Upper lobe of left lung (tissue), 6 donors: ENCODE data around the gene FOLR3. TPM values are rescaled to one million over a fixed set of nuclear protein-coding genes. Genes with fewer than 3 reads are reported as not detected.
A peak's percentile ranks its signal among the peaks of the same experiment; 100 is the strongest.
"Not testable (repeated sequence)": the region's sequence is repeated elsewhere in the genome, so short reads cannot be mapped to it uniquely, and the experiment has no call there.

Experiments used
- ATAC-seq, 2 donors: fragments of 200-7000 bp; cut with Tn5 transposase; one replicate each; pipeline ENCODE4 v1.9.1; 2022; ENCODE audit warnings: mild to moderate bottlenecking in 2 of 2, moderate library complexity in 2 of 2; ENCODE audit not compliant: low FRiP score in 2 of 2
- DNase-seq, 2 donors: peaks; one replicate each; pipeline ENCODE4 v3.0.0-alpha.2; 2019 to 2020
- H3K27ac ChIP-seq, 4 donors: fragments of 200-600 bp; sonication (generic); one replicate each; pipeline ENCODE4 v1.5.1; 2016 to 2019
- H3K27me3 ChIP-seq, 4 donors: fragments of 200-600 bp; sonication (generic); one replicate each; pipeline ENCODE4 v1.5.1; 2017 to 2019
- H3K36me3 ChIP-seq, 4 donors: fragments of 200-600 bp; sonication (generic); one replicate each; pipeline ENCODE4 v1.5.1; 2016 to 2019
- H3K4me1 ChIP-seq, 4 donors: fragments of 200-600 bp; sonication (generic); one replicate each; pipeline ENCODE4 v1.5.1; 2018 to 2019
- H3K4me3 ChIP-seq, 4 donors: fragments of 200-600 bp; sonication (generic); one replicate each; pipeline ENCODE4 v1.5.1; 2017 to 2019; ENCODE audit warnings: mild to moderate bottlenecking in 2 of 4, moderate library complexity in 1 of 4
- H3K9me3 ChIP-seq, 4 donors: fragments of 200-600 bp; sonication (generic); one replicate each; pipeline ENCODE4 v1.5.1; 2018 to 2019
- EP300 ChIP-seq, 4 donors: sonication (generic); formaldehyde crosslinking; IDR thresholded peaks; one replicate each; pipeline ENCODE4 v1.5.1; 2017; ENCODE audit warnings: antibody characterized with exemption in 4 of 4, control low read depth in 2 of 4
- POLR2A ChIP-seq, 4 donors: fragments of 450-650 bp; IDR thresholded peaks; one replicate each; pipeline ENCODE4 v1.5.1; 2016 to 2017; ENCODE audit warnings: antibody characterized with exemption in 4 of 4, mild to moderate bottlenecking in 2 of 4
- POLR2AphosphoS5 ChIP-seq, 2 donors: sonication (generic); formaldehyde crosslinking; IDR thresholded peaks; one replicate each; pipeline ENCODE4 v1.5.1; 2017; ENCODE audit warnings: antibody characterized with exemption in 2 of 2
- WGBS, 2 donors: methylation state at CpG; one replicate each; pipeline ENCODE4 v1.1.5; 2017 to 2018; 5-methylcytosine and 5-hydroxymethylcytosine counted together
- total RNA-seq, 6 donors: library from RNA; depleted of rRNA in 4 of 6; stranded (reverse); fragments of >200 nt in 4 of 6; gene quantifications; one replicate each; pipeline versions ENCODE4 v1.1.0 to v1.2.1, GENCODE V29; 2016 to 2021
- TF ChIP-seq, protein P1 (sequence below), 6 experiments: fragments of 450-650 bp in 4 of 6; fragments of 200-600 bp in 2 of 6; sonication (generic) in 2 of 6; IDR thresholded peaks; one replicate each; pipeline ENCODE4 v1.5.1; 2016 to 2019; ENCODE audit warnings: antibody characterized with exemption in 6 of 6
- donor health status: DM: no; HTN: no; CAD: no; lungs with moderate emphysema.
- donor health status: DM: no; HTN: yes; CAD: no; lungs with severe emphysema.

FOLR3 gene
- total RNA-seq, 6 donors from 2014 or later, result 1.4 to 69.7 (median 9.5) TPM; not detected in 2

DNA sequence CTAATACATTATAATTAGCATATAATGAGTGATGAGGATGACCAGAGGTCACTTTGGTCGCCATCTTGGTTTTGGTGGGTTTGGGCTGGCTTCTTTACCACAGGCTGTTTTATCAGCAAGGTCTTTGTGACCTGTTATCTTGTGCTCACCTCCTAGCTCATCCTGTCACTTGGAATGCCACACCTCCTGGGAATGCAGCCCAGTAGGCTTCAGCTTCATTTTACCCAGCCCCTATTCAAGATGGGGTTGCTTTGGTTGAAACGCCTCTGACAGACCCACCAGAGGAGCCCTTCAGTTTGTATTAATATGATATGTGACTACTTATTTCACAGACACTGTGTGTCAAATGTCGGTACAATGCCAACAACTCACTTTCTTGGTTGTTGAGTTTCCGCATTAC is 20.2 kb downstream of the FOLR3 start:
- H3K27ac ChIP-seq, result no peak overlapping the region
- H3K27me3 ChIP-seq, result no peaks in the 10 kb centered on the region
- no peaks in the 10 kb centered on the region for H3K9me3 ChIP-seq
- H3K4me3 ChIP-seq, result no peak overlapping the region
- no peaks in the 10 kb centered on the region for H3K4me1 ChIP-seq
- no peaks in the 10 kb centered on the region for H3K36me3 ChIP-seq
- DNase-seq (no peak), ATAC-seq (no peak)
- 90 to 91% methylated on average over 4 of the region's 4 CpGs for WGBS, 2 donors
- TF ChIP-seq POLR2A (IDR thresholded peaks at IDR 0.05) (no peak), EP300 (IDR thresholded peaks at IDR 0.05) (no peak)
- TF ChIP-seq, protein P1, sequence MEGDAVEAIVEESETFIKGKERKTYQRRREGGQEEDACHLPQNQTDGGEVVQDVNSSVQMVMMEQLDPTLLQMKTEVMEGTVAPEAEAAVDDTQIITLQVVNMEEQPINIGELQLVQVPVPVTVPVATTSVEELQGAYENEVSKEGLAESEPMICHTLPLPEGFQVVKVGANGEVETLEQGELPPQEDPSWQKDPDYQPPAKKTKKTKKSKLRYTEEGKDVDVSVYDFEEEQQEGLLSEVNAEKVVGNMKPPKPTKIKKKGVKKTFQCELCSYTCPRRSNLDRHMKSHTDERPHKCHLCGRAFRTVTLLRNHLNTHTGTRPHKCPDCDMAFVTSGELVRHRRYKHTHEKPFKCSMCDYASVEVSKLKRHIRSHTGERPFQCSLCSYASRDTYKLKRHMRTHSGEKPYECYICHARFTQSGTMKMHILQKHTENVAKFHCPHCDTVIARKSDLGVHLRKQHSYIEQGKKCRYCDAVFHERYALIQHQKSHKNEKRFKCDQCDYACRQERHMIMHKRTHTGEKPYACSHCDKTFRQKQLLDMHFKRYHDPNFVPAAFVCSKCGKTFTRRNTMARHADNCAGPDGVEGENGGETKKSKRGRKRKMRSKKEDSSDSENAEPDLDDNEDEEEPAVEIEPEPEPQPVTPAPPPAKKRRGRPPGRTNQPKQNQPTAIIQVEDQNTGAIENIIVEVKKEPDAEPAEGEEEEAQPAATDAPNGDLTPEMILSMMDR (IDR thresholded peaks at IDR 0.05), result no peak

DNA sequence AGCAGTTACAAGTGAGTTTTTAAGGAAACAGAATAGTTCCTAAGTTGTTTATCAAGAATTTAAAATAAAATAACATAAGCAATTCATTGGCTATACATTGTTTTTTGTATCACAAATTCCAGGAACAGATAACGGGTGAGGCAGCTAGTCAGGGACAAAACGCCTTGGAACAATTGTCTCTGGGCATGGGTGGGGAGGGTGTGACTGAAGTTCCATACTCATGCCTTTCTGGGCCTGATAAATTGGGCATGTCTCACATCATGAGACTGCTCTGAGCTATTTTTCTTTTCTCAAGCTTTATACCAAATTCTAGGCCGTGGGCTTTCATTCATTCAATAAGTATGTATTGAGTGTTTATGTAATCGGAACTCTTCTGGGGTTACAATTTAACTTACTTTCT is 21.6 kb downstream of the FOLR3 start:
- ATAC-seq, result no peak
- no peaks in the 10 kb centered on the region for H3K9me3 ChIP-seq
- no peak overlapping the region for H3K27ac ChIP-seq
- 67 to 74% methylated on average over 4 of the region's 4 CpGs for WGBS, 2 donors
- no peaks in the 10 kb centered on the region for H3K27me3 ChIP-seq
- H3K36me3 ChIP-seq, result no peaks in the 10 kb centered on the region
- TF ChIP-seq EP300 (IDR thresholded peaks at IDR 0.05) (no peak), POLR2A (IDR thresholded peaks at IDR 0.05) (no peak), POLR2AphosphoS5 (IDR thresholded peaks at IDR 0.05) (no peak)
- TF ChIP-seq, protein P1 (IDR thresholded peaks at IDR 0.05), result no peak
- no peak for DNase-seq
- no peak overlapping the region for H3K4me3 ChIP-seq
- no peaks in the 10 kb centered on the region for H3K4me1 ChIP-seq

DNA sequence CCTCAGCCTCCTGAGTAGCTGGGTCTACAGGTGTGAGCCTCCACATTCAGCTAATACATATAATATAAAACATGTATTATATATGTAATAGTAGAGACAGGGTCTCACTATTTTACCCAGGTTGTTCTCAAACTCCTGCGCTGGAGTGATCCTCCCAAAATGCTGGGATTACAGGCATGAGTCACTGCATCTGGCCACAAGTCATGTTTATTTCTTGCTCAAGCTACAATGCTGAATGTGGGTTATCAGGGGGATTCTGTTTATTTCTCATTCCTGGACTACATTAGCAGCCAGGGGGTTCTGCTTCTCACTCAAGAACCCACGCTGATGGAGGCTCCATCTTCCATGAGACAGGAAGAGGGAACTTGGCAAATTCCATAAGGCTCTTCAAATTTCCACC is 24.8 kb downstream of the FOLR3 start:
- DNase-seq (no peak), ATAC-seq (no peak)
- whole genome bisulfite sequencing, 2 donors, result 87 to 88% methylated on average over 2 of the region's 2 CpGs
- Histone ChIP-seq H3K4me3 (no peak overlapping the region), H3K27ac (no peak overlapping the region), H3K27me3 (no peaks in the 10 kb centered on the region), H3K4me1 (peaks cover 0 to 3% (median 0%) of the 10 kb centered on the region in 4 donors), H3K9me3 (no peaks in the 10 kb centered on the region), H3K36me3 (no peaks in the 10 kb centered on the region)
- TF ChIP-seq EP300 (IDR thresholded peaks at IDR 0.05) (no peak), POLR2AphosphoS5 (IDR thresholded peaks at IDR 0.05) (no peak), POLR2A (IDR thresholded peaks at IDR 0.05) (no peak)
- TF ChIP-seq, protein P1 (IDR thresholded peaks at IDR 0.05), result no peak

DNA sequence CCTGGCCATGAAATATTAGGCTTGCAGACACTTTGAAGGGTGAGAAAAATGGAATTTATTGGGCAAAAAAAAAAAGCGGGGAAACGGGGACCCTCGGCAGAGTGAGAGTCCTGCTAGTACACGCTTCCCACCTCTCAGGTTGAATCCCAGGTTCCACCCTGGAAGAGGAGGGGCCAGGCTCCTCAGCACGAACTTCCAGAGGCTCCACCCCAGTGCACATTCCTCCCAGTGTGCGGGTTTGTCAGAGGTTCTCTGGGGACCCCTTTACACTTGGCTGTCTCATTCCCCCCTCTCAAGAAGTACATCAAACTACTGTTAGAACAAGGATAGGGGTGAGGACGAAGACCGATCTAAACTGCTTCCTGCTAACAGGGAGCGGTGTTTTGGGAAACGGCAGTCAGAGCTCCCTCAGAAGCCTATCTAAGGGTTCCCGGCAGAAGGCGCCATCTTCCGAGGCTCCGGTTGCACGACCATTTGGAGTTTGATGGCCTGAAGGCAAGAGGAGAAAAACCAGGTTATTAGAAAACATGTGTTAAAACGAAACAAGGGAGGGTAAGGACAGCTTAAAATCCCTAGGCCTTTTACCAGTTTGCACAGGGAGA is 27.5 kb downstream of the FOLR3 start:
- Histone ChIP-seq H3K36me3 (no peaks in the 10 kb centered on the region), H3K27ac (no peak overlapping the region), H3K4me1 (peaks cover 0 to 3% (median 0%) of the 10 kb centered on the region in 4 donors), H3K27me3 (no peaks in the 10 kb centered on the region), H3K9me3 (no peaks in the 10 kb centered on the region), H3K4me3 (no peak overlapping the region)
- TF ChIP-seq POLR2A (IDR thresholded peaks at IDR 0.05) (no peak), EP300 (IDR thresholded peaks at IDR 0.05) (no peak)
- TF ChIP-seq, protein P1 (IDR thresholded peaks at IDR 0.05), result no peak
- 79 to 81% methylated on average over 16 of the region's 16 CpGs for WGBS, 2 donors
- ATAC-seq, result no peak
- DNase-seq, result no peak

DNA sequence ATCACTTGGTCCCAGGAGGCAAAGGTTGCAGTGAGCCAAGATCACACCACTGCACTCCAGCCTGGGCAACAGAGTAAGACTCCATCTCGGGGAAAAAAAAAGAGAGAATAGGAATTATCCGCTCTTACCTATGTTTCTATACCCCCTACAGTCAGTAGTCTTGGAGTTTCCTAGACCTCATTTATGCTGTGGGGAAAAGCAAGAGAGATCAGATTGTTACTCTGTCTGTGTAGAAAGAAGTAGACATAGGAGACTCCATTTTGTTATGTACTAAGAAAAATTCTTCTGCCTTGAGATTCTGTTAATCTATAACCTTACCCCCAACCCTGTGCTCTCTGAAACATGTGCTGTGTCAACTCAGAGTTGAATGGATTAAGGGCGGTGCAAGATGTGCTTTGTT is 28.7 kb downstream of the FOLR3 start:
- not testable (repeated sequence) for DNase-seq, H3K4me3 ChIP-seq, H3K27me3 ChIP-seq, H3K9me3 ChIP-seq, H3K4me1 ChIP-seq, H3K36me3 ChIP-seq, H3K27ac ChIP-seq, ATAC-seq
- WGBS, 2 donors, result 50 to 96% methylated on average over 2 of the region's 3 CpGs

DNA sequence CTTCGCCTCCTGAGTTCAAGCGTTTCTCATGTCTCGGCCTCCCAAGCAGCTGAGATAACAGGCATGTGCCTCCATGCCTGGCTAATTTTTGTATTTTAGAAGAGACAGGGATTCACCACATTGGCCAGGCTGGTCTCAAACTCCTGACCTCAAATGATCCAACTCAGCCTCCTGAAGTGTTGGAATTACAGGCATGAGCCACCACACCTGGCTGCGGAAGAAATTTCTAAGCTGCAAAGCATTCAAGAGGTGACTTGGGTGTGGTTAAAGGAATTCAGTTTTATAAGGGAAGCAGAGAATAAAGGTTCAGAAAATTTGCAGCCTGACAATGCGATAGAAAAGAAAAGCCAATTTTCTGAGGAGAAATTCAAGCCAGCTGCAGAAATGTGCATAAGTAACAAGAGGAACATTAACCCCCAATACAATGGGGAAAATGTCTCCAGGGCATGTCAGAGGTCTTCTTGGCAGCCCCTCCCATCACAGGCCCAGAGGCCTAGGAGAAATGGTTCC is 33.6 kb downstream of the FOLR3 start:
- WGBS, 2 donors, result 86 to 94% methylated on average over 5 of the region's 5 CpGs
- not testable (repeated sequence) for ATAC-seq, DNase-seq, H3K4me1 ChIP-seq, H3K27me3 ChIP-seq, H3K36me3 ChIP-seq, H3K4me3 ChIP-seq, H3K27ac ChIP-seq, H3K9me3 ChIP-seq

DNA sequence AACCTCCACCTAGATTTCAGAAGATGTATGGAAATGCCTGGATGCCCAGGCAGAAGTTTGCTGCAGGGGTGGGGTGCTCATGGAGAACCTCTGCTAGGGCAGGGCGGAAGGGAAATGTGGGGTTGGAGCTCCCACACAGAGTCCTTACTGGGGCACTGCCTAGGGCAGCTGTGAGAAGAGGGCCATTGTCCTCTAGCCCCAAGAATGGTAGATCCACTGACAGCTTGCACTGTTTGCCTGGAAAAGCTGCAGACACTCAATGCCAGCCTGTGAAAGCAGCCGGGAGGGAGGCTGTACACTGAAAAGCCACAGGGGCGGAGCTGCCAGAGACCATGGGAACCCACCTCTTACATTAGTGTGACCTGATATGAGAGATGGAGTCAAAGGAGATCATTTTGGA is 34.2 kb downstream of the FOLR3 start:
- H3K4me1 ChIP-seq, H3K27me3 ChIP-seq, H3K4me3 ChIP-seq, H3K27ac ChIP-seq, DNase-seq, H3K9me3 ChIP-seq, H3K36me3 ChIP-seq, ATAC-seq: not testable (repeated sequence)
- 80 to 100% methylated on average over 1 to 3 of the region's 3 CpGs for WGBS, 2 donors

DNA sequence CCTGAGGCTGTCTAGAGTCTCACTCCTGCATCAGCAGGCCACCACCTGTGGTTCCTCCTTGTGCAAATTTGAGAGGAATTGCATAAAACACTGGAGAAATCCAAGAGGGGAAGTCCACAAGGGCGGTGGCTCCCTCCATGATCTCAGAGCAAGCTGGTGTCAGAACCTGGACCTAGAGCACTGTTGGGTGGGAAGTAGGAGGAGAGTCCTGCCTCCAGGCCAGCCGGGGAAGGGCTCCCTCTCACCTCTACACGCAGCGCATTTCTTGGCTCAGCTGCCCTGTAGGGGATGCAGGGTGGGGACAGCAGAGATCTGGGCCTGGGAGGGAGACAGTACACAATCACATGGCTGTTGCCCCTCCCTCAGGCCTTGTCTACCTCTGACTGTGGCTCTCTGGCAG is 36.5 kb downstream of the FOLR3 start:
- WGBS, 2 donors, result 72 to 73% methylated on average over 2 to 4 of the region's 4 CpGs
- peak overlapping the region in 1 of 4 donors; percentile 21 for H3K27ac ChIP-seq
- peak; percentile 52 to 54 for ATAC-seq

More for the DNA sequence above, 36.5 kb downstream of the FOLR3 start:
- not testable (repeated sequence) for H3K27me3 ChIP-seq, H3K9me3 ChIP-seq, H3K36me3 ChIP-seq, DNase-seq, H3K4me1 ChIP-seq, H3K4me3 ChIP-seq
